UCSD-AML1 (cell line): ENCODE data around the gene NLE1.
"Not testable (repeated sequence)": the region's sequence is repeated elsewhere in the genome, so short reads cannot be mapped to it uniquely, and the experiment has no call there.

ENCODE experiments used
- DNase-seq: peaks from one replicate; lab custom pipeline; 2025; ENCODE audit not compliant: unreplicated experiment; lab: John Stamatoyannopoulos, UW

The NLE1 gene

DNA sequence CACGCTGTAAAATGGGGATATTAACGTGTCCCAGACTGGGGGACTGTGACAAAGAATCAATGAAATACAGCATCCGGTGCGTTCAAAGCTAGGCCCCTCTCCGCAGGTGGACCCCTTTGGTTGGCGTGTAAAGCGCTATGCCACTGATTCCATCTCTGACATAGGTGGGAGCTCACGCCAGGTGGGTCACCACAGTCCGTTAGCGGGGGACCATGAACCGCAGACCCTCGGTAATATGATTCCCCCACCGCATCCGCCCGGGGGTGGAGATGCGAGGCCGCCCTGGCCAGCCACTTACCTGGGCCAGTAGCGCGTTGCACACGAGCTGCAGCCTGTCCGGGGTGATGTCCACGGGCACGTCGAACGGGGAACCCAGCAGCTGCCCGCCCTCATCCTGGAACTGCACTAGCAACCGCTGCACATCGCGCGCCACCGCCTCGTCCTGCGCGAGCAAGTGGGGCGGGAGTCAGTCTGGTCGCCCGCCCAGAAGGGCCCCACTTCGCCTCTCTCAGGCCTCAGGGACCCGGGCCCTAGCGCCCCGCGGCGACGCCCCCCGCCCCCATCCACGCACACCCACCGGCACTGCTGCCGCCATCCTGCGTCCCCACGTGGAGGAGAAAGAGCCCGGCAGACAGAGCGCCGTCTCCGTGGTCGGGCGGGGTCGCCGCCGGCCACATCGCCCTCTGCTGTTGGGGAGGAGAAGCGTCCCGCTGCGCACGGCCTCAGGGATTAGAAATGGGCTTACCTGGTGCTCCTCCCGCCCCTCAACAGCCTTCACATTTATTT, at the start of gene NLE1:
TSS of gene NLE1 (minus strand) at position 623 of the 786 bp plus-strand sequence. CDS start at position 595, 28 bp downstream.
- DNase-seq: peak; percentile 81

DNA sequence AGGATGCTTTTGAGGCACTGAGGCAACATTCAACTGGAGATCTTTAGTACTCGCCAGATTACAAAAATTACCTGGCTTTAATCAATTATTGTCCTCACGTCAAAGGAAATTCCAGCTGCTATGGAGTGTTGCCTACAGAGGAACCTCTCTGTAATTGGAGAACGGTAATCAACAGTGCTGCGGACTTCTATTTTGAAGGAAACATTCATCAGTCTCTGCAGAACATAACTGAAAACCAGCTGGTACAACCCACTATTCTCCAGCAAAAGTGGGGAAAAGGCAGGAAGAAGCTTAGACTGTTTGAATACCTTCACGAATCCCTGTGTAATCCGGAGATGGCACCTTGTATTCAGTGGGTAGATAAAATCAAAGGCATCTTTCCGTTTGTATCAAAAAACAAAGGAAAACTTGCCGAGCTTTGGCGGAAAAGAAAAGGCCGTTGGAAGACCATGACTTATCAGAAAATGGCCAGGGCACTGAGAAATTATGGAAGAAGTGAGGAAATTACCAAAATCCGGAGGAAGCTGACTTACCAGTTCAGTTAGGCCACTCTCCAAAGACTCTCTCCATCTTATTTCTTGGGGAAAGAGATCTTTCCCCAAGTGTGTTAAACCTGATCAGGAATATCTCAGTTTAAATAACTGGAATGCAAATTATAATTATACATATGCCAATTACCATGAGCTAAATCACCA, 49.0 kb upstream of the NLE1 start:
- no peak for DNase-seq

- no peak for DNase-seq
Observed at GRCh38 chr17:35189291-35189690, 47.2 kb upstream of the NLE1 start.

DNA sequence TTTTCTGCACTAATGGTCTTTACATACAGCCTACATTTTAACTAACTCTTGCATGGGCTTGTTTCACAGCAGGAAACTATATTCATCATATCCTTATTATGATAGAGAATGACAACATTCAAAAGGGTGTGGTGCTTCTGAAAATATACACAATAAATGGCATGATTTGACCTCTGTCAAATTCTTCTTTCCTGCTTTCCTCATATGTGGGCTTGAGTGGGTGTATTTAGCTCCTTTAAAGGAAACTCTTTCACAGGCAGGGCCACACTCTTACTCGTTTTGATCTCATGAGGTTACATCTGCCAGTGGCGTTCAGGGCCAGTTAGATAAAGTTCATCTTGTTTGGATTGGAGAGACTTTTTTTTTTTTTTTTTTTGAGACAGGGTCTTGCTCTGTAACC, 46.0 kb upstream of the NLE1 start:
- no peak for DNase-seq

DNA sequence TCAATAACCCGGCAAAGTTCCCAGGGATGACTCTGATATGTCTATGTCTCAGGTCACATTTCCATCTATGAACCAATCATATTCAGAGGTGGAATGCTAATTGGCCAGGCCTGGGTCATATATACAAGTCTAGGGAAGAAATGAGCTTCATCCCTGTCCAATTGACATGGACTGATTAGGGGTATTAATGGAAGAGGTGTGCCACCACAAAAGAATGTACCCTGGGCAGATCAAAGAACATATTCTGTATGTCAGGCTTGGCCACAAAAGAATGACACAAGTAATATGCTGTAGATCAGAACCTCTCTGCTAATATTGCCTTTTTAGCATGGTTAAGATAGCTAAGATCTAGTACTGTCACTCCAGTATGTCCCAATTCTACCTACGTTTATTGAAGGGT, 45.4 kb upstream of the NLE1 start:
- DNase-seq: no peak

DNA sequence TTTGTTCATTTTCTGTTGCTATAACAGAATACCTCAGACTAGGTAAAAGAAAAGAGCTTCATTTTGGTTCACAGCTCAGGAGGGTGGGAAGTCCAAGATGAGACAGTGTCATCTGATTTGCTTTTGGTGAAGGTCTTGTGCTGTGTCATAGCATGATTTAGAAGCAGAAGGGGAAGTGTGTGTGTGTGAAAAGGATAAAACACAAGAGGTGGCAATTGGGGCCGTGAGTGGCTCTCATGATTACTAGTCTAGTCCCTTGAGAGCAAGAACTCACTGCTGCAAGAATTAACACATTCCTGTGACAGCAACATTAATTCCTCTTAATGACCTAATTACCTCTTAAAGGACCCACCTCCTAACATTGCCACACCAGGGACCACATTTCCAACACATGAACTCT, 43.7 kb upstream of the NLE1 start:
- DNase-seq: no peak

- DNase-seq: no peak
Observed at GRCh38 chr17:35184274-35184673, 42.2 kb upstream of the NLE1 start.

- DNase-seq: no peak
Observed at GRCh38 chr17:35183332-35183731, 41.2 kb upstream of the NLE1 start.

GRCh38 chr17:35179379-35179778, 37.3 kb upstream of the NLE1 start:
- DNase-seq: not testable (repeated sequence)

GRCh38 chr17:35176897-35177296, 34.8 kb upstream of the NLE1 start:
- no peak for DNase-seq

DNA sequence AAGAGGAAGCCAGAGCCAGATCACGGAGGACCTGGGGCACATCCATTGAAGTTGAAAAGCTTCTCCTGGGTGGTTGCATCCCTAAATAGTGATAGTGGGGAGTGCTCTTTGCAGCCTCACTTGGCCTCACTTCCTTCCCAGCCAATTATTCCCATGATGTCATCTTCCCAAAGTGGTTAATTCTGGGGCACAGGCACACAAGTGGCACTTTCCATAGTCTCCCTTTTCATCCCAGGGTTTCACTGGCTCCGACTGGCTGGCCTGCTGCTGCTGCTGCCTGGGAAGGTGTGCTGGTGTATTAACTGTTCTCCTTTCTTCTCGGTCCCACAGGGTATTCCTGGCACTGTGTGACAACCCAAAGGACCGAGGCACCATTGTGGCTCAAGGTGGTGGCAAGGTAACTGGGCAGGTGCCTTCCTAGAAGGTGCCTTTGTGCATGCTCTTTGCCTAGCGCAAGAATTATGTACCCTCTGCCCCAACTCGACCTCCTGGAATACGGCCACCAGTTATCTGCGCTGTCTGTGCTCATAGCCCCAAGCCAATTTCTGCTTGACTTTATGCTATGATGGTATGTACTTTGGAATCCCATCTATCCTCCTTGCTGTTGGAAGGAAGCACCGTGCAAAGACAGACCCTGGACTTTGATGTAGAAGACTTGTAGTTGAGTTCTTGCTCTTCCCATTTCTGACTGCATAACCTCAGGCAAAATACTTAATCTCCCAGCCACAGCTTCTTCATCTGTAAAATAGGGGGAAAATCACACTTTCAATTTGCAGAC, 33.7 kb upstream of the NLE1 start:
- DNase-seq: no peak

DNA sequence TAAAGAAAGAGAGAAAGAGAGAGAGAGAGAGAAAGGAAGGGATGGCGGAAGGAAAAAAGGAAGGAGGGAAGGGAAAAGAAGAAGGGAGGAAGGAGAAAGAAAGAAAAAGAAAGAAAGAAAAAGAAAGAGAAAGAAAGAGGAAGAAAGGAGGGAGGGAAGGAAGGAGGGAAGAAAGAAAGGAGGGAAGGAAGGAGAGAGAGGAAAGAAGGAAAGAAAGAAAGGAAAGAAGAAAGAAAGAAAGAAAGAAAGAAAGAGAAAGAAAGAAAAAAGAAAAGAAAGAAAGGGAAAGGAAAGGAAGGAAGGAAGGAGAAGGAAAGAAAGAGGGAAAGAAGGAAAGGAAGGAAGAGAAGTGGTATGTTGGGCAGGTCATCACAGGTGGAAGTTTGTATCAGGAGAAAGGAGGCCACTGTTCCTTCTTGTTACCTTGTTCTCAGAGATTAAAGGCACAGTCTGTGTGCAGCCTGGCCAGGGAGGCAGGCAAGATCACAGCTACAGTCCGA, 32.8 kb upstream of the NLE1 start:
- no peak for DNase-seq

- DNase-seq: not testable (repeated sequence)
Observed at GRCh38 chr17:35172321-35172720, 30.2 kb upstream of the NLE1 start.

DNA sequence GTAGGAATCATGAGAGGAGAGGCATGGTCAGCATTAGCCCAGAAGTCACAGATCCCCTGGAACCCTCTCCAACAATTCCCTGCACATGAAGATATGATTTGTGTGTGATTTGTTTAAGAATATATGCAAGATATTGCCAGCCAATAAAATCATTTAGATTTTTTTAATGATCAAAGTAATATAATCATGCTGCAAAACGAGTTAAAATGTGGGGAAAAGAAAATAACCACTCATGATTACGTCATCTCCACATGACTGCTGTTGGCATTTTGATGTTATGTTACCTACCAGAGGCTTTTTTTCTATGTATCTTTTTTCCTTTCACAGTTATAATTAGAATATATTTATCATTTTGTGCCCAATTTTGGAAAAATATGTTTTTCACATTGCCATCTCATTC, 29.7 kb upstream of the NLE1 start:
- DNase-seq: no peak

DNA sequence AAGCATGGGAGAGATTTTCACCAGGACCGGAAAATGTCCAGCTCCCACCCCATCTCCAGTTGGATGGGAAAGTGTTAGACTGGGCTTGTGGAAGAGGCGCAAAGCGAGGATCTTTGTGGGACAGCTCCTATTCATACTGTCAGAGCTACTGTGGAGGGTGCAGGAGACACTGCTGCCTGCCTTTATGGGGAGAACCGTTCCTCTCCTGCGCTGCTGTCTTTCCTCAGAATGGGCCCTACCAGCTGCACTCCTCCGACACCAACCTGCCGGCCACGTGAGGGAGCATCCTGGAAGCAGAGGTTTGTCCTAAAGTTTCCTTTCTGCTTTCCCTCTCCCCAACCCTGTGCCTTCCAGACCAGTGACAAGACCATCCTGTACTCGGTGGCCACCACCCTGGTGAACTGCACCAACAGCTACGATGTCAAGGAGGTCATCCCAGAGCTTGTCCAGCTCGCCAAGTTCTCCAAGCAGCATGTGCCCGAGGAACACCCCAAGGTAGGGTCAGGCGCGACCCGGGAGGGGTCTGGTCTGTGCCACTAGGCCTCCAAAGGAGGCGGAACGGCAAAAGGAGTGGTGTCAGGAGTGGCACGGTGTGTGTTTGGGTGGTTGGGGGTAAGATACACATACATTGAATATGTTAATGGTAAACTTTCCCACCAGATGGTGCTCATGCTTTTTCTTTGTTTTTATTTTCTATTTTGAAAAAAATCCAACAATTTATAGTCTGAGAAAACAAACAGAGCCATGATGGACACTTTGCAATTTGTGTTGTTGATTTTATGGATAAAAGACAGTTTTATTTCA, 29.1 kb upstream of the NLE1 start:
- DNase-seq: no peak

DNA sequence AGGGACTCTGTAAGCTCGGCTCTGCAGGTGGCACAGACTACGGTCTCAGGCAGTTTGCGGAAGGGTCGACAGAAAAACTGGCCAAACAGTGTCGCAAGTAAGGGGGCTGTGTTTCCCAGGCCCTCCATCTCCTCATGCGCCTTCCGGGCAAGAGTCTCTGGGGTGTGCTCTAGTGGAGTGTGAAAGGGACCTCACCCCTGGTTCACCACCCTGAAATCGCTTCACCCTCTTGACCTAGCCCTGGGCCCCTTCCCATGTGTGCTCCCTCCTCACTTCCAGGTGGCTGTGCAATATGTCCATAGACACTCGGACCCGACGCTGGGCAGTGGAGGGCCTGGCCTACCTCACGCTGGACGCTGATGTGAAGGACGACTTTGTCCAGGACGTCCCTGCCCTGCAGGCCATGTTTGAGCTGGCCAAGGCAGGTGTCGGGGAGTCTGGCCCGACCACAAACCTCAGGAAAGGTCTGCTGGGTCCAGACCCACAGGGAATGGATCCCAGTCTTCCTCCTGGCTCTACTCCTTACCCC, 27.8 kb upstream of the NLE1 start:
- DNase-seq: no peak

GRCh38 chr17:35167666-35168065, 25.6 kb upstream of the NLE1 start:
- no peak for DNase-seq

DNA sequence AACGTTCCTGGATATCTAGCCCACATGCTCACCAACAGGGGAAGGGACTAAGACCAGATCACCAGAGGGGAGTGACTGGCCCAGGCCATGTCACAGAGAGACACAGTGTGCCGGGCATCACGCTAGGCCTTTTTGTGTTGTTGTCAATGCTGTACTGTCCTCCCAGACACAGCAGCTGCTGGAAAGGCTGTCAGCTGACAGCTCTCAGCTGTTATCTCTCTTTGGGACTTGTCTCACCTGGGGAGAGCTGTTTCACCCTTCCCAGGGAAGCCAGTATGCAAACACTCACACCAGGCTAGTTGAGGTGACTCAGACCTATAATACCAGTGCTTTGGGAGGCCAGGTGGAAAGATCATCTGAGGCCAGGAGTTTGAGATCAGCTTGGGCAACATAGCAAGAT, 24.9 kb upstream of the NLE1 start:
- no peak for DNase-seq

DNA sequence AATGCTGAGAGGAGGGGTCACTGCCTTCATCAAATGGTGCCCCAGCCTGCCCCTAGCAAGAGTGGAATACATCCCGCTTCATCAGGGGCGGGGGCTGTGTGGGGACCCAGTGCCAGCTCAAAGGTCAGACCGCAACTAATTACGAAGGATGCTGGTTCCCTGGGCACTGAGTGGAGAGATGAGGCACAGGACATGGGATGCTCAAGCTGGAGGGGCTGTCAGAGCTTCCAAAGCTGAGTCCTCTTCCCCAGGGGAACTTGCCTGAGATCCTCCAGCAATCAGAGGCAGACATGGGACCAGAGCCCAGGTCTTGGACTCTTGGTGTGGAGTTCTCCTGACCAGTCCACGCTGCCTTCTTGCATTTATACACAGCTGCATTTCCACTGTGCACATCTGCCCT, 24.4 kb upstream of the NLE1 start:
- DNase-seq: no peak

DNA sequence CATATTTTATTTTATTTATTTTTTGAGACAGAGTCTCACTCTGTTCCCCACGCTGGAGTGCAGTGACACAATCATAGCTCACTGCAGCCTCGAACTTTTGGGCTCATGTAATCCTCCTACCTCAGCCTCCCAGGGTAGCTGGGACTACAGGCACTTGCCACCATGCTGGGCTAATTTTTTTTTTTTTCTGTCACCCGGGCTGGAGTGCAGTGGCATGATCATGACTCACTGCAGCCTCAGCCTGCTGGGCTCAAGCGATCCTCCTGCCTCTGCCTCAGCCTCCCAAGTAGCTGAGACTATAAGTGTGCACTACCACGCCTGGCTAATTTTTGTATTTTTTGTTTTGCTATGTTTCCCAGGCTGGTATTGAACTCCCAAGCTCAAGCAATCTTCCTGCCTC, 22.6 kb upstream of the NLE1 start:
- DNase-seq: no peak

DNA sequence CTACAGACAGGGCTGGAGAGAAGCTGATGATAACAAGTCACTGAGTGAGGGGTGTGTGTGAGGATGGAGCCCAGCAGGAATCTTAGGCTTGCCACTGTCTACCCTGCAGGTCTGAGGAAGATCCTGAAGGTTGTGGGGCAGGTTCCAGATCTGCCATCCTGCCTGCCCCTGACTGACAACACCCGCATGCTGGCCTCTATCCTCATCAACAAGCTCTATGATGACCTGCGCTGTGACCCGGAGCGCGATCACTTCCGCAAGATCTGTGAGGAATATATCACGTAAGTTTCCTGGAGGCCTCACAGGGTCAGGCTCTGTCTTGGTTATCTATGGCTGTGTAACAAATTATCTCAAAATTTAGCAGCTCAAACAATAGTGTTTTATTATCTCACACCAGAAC, 21.8 kb upstream of the NLE1 start:
- DNase-seq: no peak
